ENCODE measurements around the gene FOXP2. TPM values are rescaled to one million over a fixed set of nuclear protein-coding genes. Genes with fewer than 3 reads are reported as not detected.

Gene FOXP2
- total and polyA plus RNA-seq, 2 of the 13 experiments (the other 11 are each of a cell fraction or from before 2014, with no cell fraction given) = 0.90 TPM; not detected in 1

DNA sequence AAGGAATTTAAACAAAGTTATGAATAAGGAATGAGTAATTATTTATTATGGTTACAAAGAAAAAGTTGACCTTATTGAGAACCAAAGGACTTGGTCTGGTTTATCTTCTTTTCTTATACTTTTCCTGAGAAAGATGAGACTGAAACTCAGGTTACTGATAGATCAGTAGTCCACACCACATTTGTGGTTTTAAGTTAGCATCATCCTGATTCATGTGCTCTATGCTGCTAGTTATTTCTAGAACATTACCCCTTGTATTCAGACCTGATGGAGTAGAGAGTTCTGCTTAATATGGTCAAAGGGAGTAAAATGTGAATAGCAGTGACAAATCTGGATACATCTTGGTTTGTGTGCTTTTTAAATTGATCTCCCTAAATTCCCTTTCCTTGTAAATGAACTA lies 63.8 kb downstream of the FOXP2 start (continued):
- TF ChIP-seq, protein P1, sequence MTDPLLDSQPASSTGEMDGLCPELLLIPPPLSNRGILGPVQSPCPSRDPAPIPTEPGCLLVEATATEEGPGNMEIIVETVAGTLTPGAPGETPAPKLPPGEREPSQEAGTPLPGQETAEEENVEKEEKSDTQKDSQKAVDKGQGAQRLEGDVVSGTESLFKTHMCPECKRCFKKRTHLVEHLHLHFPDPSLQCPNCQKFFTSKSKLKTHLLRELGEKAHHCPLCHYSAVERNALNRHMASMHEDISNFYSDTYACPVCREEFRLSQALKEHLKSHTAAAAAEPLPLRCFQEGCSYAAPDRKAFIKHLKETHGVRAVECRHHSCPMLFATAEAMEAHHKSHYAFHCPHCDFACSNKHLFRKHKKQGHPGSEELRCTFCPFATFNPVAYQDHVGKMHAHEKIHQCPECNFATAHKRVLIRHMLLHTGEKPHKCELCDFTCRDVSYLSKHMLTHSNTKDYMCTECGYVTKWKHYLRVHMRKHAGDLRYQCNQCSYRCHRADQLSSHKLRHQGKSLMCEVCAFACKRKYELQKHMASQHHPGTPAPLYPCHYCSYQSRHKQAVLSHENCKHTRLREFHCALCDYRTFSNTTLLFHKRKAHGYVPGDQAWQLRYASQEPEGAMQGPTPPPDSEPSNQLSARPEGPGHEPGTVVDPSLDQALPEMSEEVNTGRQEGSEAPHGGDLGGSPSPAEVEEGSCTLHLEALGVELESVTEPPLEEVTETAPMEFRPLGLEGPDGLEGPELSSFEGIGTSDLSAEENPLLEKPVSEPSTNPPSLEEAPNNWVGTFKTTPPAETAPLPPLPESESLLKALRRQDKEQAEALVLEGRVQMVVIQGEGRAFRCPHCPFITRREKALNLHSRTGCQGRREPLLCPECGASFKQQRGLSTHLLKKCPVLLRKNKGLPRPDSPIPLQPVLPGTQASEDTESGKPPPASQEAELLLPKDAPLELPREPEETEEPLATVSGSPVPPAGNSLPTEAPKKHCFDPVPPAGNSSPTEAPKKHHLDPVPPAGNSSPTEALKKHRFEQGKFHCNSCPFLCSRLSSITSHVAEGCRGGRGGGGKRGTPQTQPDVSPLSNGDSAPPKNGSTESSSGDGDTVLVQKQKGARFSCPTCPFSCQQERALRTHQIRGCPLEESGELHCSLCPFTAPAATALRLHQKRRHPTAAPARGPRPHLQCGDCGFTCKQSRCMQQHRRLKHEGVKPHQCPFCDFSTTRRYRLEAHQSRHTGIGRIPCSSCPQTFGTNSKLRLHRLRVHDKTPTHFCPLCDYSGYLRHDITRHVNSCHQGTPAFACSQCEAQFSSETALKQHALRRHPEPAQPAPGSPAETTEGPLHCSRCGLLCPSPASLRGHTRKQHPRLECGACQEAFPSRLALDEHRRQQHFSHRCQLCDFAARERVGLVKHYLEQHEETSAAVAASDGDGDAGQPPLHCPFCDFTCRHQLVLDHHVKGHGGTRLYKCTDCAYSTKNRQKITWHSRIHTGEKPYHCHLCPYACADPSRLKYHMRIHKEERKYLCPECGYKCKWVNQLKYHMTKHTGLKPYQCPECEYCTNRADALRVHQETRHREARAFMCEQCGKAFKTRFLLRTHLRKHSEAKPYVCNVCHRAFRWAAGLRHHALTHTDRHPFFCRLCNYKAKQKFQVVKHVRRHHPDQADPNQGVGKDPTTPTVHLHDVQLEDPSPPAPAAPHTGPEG (CRISPR knock-in tag; IDR thresholded peaks at IDR 0.05) = no peak
- TF ChIP-seq IKZF4 (CRISPR knock-in tag; IDR thresholded peaks at IDR 0.05; ENCODE audit: borderline replicate concordance, low read depth, not compliant biosample characterization) (no peak), HNRNPL (IDR thresholded peaks at IDR 0.05; ENCODE audit: low read depth, low read length) (no peak)

DNA sequence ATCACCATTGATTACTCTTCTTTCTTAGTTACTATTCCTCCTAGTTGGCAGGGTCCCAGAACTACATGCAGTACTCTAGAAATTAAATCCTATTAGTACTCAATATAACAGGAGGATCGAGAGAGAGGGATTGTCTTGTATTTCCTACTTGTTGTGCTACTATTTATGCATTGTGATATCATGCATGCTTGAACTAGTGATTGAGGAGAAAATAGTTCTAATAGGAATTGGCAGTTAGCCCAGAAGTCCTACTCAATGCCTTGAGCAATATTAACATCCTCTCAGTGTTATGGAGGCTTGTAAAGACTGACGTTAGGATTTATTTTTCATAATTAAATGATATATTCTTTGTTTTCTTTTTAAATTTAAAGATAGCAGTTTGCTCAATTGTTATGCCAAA lies 67.4 kb downstream of the FOXP2 start:
- ATAC-seq = no peak
- Histone ChIP-seq H3K4me1 (ENCODE audit: insufficient read depth, low read length) (no peaks in the 10 kb centered on the region), H3K79me2 (ENCODE audit: insufficient read depth, low read length) (no peaks in the 10 kb centered on the region), H3K4me3 (replicated peaks in 1 of 3; ENCODE audit: insufficient read depth in 1 of 3, low read depth in 2 of 3, low read length in 3 of 3) (no peak overlapping the region), H3K36me3 (replicated peaks in 1 of 2; ENCODE audit: control insufficient read depth in 1 of 2, insufficient read depth in 2 of 2, low read length in 2 of 2) (no peaks in the 10 kb centered on the region), H2AFZ (ENCODE audit: low read length) (no peak overlapping the region), H3K27ac (ENCODE audit: extremely low read length, insufficient read depth, low read length) (no peak overlapping the region), H4K20me1 (ENCODE audit: insufficient read depth, low read length) (no peaks in the 10 kb centered on the region), H3K9me3 (ENCODE audit: low read length) (peaks cover 5% of the 10 kb centered on the region), H3K4me2 (ENCODE audit: low read depth, low read length) (no peak overlapping the region), H3K27me3 (ENCODE audit: control insufficient read depth in 1 of 2, insufficient read depth in 2 of 2, low read length in 2 of 2) (no peaks in the 10 kb centered on the region; a peak in 1 of 5 replicates), H3K9ac (ENCODE audit: insufficient read depth, low read depth, low read length) (no peak overlapping the region)
- in situ Hi-C loops (cut with HindIII; ENCODE audit: extremely low pct_ligation_motif_present, low pct_unique_long_range_greater_than_20kb) = no loop called here
- no peak for FAIRE-seq
- TF ChIP-seq, protein P2, sequence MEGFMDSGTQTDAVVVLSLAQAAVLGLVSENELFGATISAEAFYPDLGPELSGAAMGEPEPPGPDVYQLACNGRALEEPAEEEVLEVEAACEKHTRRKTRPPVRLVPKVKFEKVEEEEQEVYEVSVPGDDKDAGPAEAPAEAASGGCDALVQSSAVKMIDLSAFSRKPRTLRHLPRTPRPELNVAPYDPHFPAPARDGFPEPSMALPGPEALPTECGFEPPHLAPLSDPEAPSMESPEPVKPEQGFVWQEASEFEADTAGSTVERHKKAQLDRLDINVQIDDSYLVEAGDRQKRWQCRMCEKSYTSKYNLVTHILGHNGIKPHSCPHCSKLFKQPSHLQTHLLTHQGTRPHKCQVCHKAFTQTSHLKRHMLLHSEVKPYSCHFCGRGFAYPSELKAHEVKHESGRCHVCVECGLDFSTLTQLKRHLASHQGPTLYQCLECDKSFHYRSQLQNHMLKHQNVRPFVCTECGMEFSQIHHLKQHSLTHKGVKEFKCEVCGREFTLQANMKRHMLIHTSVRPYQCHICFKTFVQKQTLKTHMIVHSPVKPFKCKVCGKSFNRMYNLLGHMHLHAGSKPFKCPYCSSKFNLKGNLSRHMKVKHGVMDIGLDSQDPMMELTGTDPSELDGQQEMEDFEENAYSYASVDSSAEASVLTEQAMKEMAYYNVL (CRISPR knock-in tag; IDR thresholded peaks at IDR 0.05; ENCODE audit: borderline replicate concordance) = no peak
- TF ChIP-seq ZNF121 (CRISPR knock-in tag; IDR thresholded peaks at IDR 0.05) (no peak), ELF4 (CRISPR knock-in tag; IDR thresholded peaks at IDR 0.05; ENCODE audit: borderline replicate concordance) (no peak), ZNF709 (CRISPR knock-in tag; IDR thresholded peaks at IDR 0.05) (no peak)
- DNase-seq (ENCODE audit: low spot score) = no peak
- intact Hi-C loops (cut with micrococcal nuclease; ENCODE audit: unreplicated experiment) = no loop called here
- POLR2A ChIA-PET = no interaction called here
- BruUV-seq (replicated peaks) = no TSS peak
- CTCF ChIA-PET (ENCODE audit: low intra/inter-chr PET ratio, low total read pairs) = no interaction called here
- 5% methylated on average over 2 of the region's 2 CpGs for WGBS (ENCODE audit: low lambda C conversion rate)
